ENCODE results near the gene NCOR2. TPM values are rescaled to one million over a fixed set of nuclear protein-coding genes. Genes with fewer than 3 reads are reported as not detected.

Gene NCOR2
- total RNA-seq, 2 donors from 2014 or later = 125 to 142 TPM

DNA sequence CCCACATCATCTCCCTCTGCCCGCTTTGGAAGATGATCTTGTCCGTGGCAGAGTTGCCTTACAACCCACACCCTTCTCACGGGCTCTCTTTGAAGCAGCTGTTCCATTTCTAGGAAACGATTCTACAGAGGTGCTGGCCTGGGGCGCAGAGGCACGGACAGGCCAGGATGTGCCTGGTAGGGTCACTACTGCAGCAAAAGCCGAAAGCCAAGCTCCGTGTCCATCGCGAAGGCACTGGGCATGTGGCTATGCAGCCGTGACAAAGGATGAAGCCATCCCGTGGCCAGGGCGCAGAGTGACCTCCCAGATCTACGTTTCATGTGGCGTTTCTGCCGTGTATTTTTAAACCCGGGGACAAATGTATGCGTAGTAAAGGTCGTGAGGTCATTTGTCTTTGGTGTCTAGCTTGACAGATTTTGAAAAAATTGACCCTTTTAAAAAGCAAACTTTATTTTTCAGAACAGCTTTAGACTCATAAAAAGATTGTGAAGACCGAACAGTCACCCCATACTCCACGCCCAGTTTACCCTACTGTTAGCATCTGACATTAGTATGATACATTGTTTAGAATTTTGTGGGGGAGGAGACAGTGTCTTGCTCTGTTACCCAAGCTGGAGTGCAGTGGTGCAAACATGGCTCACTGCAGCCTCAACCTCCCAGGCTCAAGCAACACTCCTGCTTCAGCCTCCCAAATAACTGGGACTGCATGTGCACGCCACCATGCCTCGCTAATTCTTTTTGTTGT, 40.4 kb upstream of the NCOR2 start:
- no peak overlapping the region for H3K4me3 Mint-ChIP-seq
- H3K4me1 Mint-ChIP-seq (ENCODE audit: low read depth) = peaks cover 22% of the 10 kb centered on the region
- ATAC-seq (replicated peaks in 1 of 2) (no peak), DNase-seq (no peak)
- no peaks in the 10 kb centered on the region for H3K9me3 Mint-ChIP-seq
- no peak overlapping the region for H3K27ac Mint-ChIP-seq
- H3K36me3 Mint-ChIP-seq (ENCODE audit: insufficient read depth in 2 of 2) = no peaks in the 10 kb centered on the region
- H3K27me3 Mint-ChIP-seq (ENCODE audit: low read depth) = peaks cover 41% of the 10 kb centered on the region

GRCh38 chr12:124605883-124606774, 38.7 kb upstream of the NCOR2 start:
- Mint-ChIP-seq H3K9me3 (no peaks in the 10 kb centered on the region), H3K36me3 (ENCODE audit: insufficient read depth in 2 of 2) (no peaks in the 10 kb centered on the region), H3K27ac (no peak overlapping the region), H3K4me1 (ENCODE audit: low read depth) (peaks cover 22% of the 10 kb centered on the region), H3K27me3 (ENCODE audit: low read depth) (peaks cover 46% of the 10 kb centered on the region), H3K4me3 (no peak overlapping the region)
- ATAC-seq (replicated peaks in 1 of 2) = no peak
- no peak for DNase-seq

- no peaks in the 10 kb centered on the region for H3K9me3 Mint-ChIP-seq
- ATAC-seq (replicated peaks in 1 of 2) = no peak
- no peak overlapping the region for H3K27ac Mint-ChIP-seq
- no peak overlapping the region for H3K4me3 Mint-ChIP-seq
- H3K4me1 Mint-ChIP-seq (ENCODE audit: low read depth) = peaks cover 22% of the 10 kb centered on the region
- no peak for DNase-seq
- peaks cover 46% of the 10 kb centered on the region for H3K27me3 Mint-ChIP-seq (ENCODE audit: low read depth)
- no peaks in the 10 kb centered on the region for H3K36me3 Mint-ChIP-seq (ENCODE audit: insufficient read depth in 2 of 2)
These were observed 37.9 kb upstream of the NCOR2 start for GRCh38 chr12:124605150-124605882.

DNA sequence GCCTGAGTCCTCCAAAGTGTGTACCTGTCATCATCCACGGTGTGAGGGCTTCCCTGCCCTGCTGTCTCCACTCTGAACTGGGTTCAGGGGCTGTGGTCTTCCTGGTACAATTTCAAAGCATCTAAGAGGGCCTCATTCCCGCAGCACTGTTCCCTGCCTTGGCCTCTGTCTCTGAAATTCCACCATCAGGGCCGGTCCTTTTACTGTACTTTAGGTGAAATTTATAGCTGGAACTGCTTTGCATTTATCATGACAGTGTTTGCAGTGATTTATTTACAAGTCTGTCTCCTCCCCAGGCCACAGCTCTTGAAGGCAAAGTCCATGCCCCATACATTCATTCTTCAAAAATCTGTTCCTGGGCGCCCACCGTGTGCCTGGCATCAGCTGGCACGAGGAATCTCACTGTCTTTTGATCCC, 36.9 kb upstream of the NCOR2 start:
- Mint-ChIP-seq H3K36me3 (ENCODE audit: insufficient read depth in 2 of 2) (no peaks in the 10 kb centered on the region), H3K4me3 (no peak overlapping the region), H3K9me3 (no peaks in the 10 kb centered on the region), H3K27me3 (ENCODE audit: low read depth) (peaks cover 38% of the 10 kb centered on the region), H3K4me1 (ENCODE audit: low read depth) (peaks cover 23% of the 10 kb centered on the region), H3K27ac (no peak overlapping the region)
- no peak for DNase-seq
- ATAC-seq (replicated peaks in 1 of 2) = no peak

DNA sequence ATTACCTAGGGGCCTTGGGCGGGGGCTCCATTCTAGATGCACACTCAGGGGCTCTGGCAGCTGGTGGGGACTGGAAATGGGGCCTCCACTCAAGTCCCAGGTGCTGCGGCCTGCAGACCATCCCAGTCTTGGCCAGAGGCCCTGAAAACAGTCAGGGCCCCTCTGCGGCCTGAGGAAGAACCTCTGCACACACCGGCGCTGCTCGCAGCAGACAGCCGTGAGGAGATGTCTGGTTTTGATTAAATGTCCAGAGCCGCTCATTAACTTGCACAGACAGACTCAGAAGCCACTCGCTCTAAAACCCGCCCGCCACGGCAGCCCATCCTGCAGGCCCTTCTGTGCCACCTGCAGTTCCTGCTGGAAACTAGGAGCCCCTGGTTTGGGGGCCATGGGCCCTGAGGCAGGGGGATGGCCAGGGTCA, 36.4 kb upstream of the NCOR2 start:
- no peak for ATAC-seq (replicated peaks in 1 of 2)
- DNase-seq = no peak
- Mint-ChIP-seq H3K27me3 (ENCODE audit: low read depth) (peaks cover 36% of the 10 kb centered on the region), H3K4me3 (no peak overlapping the region), H3K36me3 (ENCODE audit: insufficient read depth in 2 of 2) (no peaks in the 10 kb centered on the region), H3K9me3 (no peaks in the 10 kb centered on the region), H3K27ac (no peak overlapping the region), H3K4me1 (ENCODE audit: low read depth) (peaks cover 23% of the 10 kb centered on the region)

DNA sequence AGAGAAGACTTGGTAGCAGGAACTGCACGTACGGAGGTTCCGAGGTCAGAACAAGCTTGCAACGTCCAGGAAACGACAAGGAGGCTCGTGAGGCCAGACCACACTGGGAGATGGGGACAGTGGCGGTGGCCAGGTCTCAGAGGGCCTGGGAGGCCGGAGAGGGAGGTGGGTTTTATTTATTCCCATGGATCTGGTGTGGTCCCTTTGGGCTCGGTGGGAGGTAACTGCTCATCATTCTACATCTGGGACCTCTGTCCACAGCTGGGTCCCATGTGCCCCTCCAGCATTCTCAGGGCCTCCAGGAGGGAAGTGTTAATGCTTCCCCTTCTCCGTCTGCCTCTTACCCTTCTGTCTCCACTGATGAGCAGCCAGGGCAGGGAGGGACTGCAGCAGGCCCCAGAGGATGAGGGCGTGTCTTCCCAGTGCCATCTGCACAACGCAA, 35.7 kb upstream of the NCOR2 start:
- Mint-ChIP-seq H3K27me3 (ENCODE audit: low read depth) (peaks cover 30% of the 10 kb centered on the region), H3K9me3 (no peaks in the 10 kb centered on the region), H3K4me3 (no peak overlapping the region), H3K27ac (no peak overlapping the region), H3K4me1 (ENCODE audit: low read depth) (peaks cover 20% of the 10 kb centered on the region), H3K36me3 (ENCODE audit: insufficient read depth in 2 of 2) (no peaks in the 10 kb centered on the region)
- no peak for DNase-seq
- ATAC-seq (replicated peaks in 1 of 2) = no peak

DNA sequence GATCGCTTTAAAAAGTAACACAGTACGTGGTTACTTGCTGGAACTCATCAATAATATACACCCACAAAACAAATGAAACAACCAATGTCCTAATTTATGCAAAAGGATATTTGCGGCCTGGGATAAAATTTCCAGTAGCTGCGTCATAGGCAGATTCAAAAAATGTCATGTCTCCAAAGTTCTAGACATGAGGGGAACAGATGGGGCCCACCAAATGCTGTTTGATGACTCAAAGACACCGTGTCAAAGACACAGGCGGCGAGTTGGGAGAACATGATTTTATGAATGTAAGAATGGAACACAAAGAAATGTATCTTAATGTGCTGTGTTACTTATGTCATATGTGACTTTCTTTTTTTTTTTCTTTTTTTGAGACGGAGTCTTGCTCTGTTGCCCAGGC, 34.3 kb upstream of the NCOR2 start:
- H3K4me1 Mint-ChIP-seq (ENCODE audit: low read depth) = peaks cover 20% of the 10 kb centered on the region
- peaks cover 26% of the 10 kb centered on the region for H3K27me3 Mint-ChIP-seq (ENCODE audit: low read depth)
- H3K27ac Mint-ChIP-seq = no peak overlapping the region
- H3K4me3 Mint-ChIP-seq = no peak overlapping the region
- no peaks in the 10 kb centered on the region for H3K36me3 Mint-ChIP-seq (ENCODE audit: insufficient read depth in 2 of 2)
- DNase-seq = no peak
- ATAC-seq (replicated peaks in 1 of 2) = no peak
- no peaks in the 10 kb centered on the region for H3K9me3 Mint-ChIP-seq

DNA sequence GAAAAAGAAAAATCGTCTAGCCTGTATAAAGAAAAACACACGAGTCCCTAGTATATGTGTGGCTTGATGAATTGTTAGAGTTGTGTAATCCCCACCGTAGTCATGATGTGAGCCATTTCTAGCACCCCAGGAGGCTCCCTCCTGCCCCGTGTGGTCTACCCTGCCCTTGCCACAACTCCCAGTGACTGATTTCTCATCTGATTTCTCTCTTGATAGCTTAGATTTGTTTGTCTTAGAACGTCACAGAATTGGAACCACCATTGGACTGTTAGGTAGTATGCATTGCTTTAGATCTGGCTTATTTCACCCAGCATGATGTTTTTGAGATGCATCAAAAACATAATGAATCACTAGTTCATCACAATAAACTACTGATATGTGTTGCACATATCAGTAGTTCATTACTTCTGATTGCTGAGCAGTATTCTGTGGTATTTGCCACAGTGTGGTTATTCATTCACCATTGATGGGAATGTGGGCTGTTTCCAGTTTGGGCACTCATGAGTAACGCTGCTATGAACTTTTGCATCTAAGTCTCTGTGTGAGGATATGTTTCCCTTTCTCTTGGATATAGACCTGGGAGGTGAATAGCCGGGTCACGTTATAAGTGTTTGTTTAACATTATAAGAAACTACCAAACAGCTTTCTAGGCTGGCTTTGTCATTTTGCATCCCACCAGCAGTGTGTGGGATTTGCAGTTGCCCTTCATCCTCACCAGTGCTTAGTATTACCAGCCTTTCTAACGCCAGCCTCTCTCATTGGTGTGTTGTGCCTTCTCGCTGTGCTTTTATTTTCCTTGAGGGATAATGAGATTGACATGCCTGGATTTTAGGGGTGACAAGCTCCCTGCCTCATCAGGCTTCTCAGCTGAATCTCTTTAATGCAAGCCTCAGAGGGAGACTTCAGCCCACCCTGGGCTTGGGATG, 31.9 kb upstream of the NCOR2 start:
- H3K27me3 Mint-ChIP-seq (ENCODE audit: low read depth) = peaks cover 17% of the 10 kb centered on the region
- ATAC-seq (replicated peaks in 1 of 2) (peak; percentile 94 to 96), DNase-seq (peak; percentile 67 to 71)

GRCh38 chr12:124597041-124597440, 29.6 kb upstream of the NCOR2 start:
- Mint-ChIP-seq H3K4me3 (no peak overlapping the region), H3K4me1 (ENCODE audit: low read depth) (peaks cover 14% of the 10 kb centered on the region), H3K36me3 (ENCODE audit: insufficient read depth in 2 of 2) (no peaks in the 10 kb centered on the region), H3K27ac (no peak overlapping the region), H3K27me3 (ENCODE audit: low read depth) (peaks cover 12% of the 10 kb centered on the region), H3K9me3 (no peaks in the 10 kb centered on the region)
- DNase-seq (no peak), ATAC-seq (replicated peaks in 1 of 2) (no peak)

More for the DNA sequence above, 31.9 kb upstream of the NCOR2 start:
- Mint-ChIP-seq H3K4me3 (no peak overlapping the region), H3K36me3 (ENCODE audit: insufficient read depth in 2 of 2) (no peaks in the 10 kb centered on the region), H3K4me1 (ENCODE audit: low read depth) (peaks cover 20% of the 10 kb centered on the region), H3K27ac (no peak overlapping the region), H3K9me3 (no peaks in the 10 kb centered on the region)

- H3K4me3 Mint-ChIP-seq = no peak overlapping the region
- peaks cover 12% of the 10 kb centered on the region for H3K27me3 Mint-ChIP-seq (ENCODE audit: low read depth)
- H3K27ac Mint-ChIP-seq = no peak overlapping the region
- peaks cover 4 to 6% of the 10 kb centered on the region in 2 donors for H3K36me3 Mint-ChIP-seq (ENCODE audit: insufficient read depth in 2 of 2)
- H3K9me3 Mint-ChIP-seq = peaks cover 0 to 4% of the 10 kb centered on the region in 2 donors
- DNase-seq (no peak), ATAC-seq (replicated peaks in 1 of 2) (no peak)
- H3K4me1 Mint-ChIP-seq (ENCODE audit: low read depth) = peaks cover 14% of the 10 kb centered on the region
These were observed 28.0 kb upstream of the NCOR2 start for GRCh38 chr12:124595444-124595843.

DNA sequence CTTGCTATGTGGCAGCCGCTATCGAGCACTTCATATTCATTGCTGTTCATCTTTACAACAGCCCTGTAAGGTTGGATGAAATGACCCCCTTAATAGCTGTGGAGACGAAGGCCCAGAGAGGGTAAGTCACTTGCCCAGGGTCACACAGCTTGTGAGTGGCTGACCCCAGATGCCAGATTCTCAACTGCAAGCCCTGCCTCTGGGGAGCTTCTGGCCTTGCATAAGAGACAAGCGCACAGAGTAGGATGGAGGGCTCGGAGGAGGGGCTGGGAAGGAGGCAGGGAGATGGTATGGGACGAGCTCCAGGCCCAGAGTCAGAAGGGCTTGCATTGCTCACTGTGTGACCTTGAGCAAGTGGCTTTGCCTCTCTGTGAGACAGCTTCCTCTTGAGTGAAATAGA, 27.4 kb upstream of the NCOR2 start:
- Mint-ChIP-seq H3K27me3 (ENCODE audit: low read depth) (peaks cover 12% of the 10 kb centered on the region), H3K36me3 (ENCODE audit: insufficient read depth in 2 of 2) (peaks cover 4 to 6% of the 10 kb centered on the region in 2 donors), H3K4me1 (ENCODE audit: low read depth) (peaks cover 15% of the 10 kb centered on the region), H3K4me3 (no peak overlapping the region), H3K27ac (no peak overlapping the region), H3K9me3 (peaks cover 0 to 4% of the 10 kb centered on the region in 2 donors)
- DNase-seq (no peak), ATAC-seq (replicated peaks in 1 of 2) (no peak)

DNA sequence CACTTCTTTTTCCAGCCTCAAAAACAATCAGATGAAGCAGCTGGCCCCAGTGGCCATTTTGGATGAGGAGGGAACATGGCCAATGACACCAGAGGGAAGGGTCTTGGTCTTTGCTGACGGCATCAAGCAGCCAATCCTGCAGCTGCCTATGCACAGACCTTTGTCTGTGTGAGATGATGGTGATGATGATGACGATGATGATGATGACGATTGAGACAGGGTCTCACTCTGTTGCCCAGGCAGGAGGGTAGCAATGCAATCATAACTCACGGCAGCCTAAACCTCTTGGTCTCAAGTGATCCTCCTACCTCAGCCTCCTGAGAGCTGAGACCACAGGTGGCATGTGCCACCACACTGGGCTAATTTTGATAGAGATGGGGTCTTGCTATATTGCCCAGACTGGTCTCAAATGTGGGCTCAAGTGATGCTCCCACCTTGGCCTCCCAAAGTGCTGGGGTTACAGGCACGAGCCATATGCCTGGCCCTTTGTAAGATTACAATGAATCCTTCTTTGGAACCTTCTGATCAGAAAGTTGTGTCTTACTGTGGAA, 26.5 kb upstream of the NCOR2 start:
- peaks cover 0 to 4% of the 10 kb centered on the region in 2 donors for H3K9me3 Mint-ChIP-seq
- peaks cover 12% of the 10 kb centered on the region for H3K27me3 Mint-ChIP-seq (ENCODE audit: low read depth)
- peaks cover 4 to 6% of the 10 kb centered on the region in 2 donors for H3K36me3 Mint-ChIP-seq (ENCODE audit: insufficient read depth in 2 of 2)
- H3K27ac Mint-ChIP-seq = no peak overlapping the region
- DNase-seq (no peak), ATAC-seq (replicated peaks in 1 of 2) (no peak)
- peaks cover 15% of the 10 kb centered on the region for H3K4me1 Mint-ChIP-seq (ENCODE audit: low read depth)
- no peak overlapping the region for H3K4me3 Mint-ChIP-seq

All from activated T-cell treated with anti-CD3 and anti-CD28 coated beads, Interleukin-2, amount 50 U/mL, for 72 hours (primary cell).